HepG2 (cell line): ENCODE data around the gene WSCD1. TPM values are rescaled to one million over a fixed set of nuclear protein-coding genes. Genes with fewer than 3 reads are reported as not detected.

Experiments
- AGO1 ChIP-seq: fragments of 200-400 bp; formaldehyde crosslinking; IDR thresholded peaks from 2 replicates; pipeline ENCODE4 v1.6.1; 2017; ENCODE audit warnings: mild to moderate bottlenecking, low read depth, low read length, moderate library complexity; ENCODE audit not compliant: poor library complexity, severe bottlenecking
- CBX1 ChIP-seq: IDR thresholded peaks from one replicate; pipeline ENCODE4 v1.6.1; 2016; ENCODE audit warnings: antibody characterized with exemption, low read depth
- CSRNP2 ChIP-seq: sonication (generic); formaldehyde crosslinking; conservative IDR thresholded peaks from 2 replicates; pipeline ENCODE4 v1.8.0; 2022; ENCODE audit warnings: low read depth, missing genetic modification reagents
- FOXK2 ChIP-seq: fragments of 450-650 bp; IDR thresholded peaks from 2 replicates; pipeline ENCODE4 v1.6.1; 2016
- GATAD1 ChIP-seq: IDR thresholded peaks from 2 replicates; pipeline ENCODE4 v1.6.1; 2016; ENCODE audit warnings: missing genetic modification reagents, missing compliant biosample characterization
- MEIS2 ChIP-seq: sonication (generic); formaldehyde crosslinking; IDR thresholded peaks from 2 replicates; pipeline ENCODE4 v1.9.0; 2021; ENCODE audit warnings: mild to moderate bottlenecking, missing genetic modification reagents
- NPAS2 ChIP-seq: sonication (generic); formaldehyde crosslinking; IDR thresholded peaks from 2 replicates; pipeline ENCODE4 v1.8.0; 2022; ENCODE audit warnings: mild to moderate bottlenecking, missing genetic modification reagents, borderline replicate concordance
- NR2F1 ChIP-seq, 2 experiments: fragments of 450-650 bp in 1 of 2; formaldehyde crosslinking in 1 of 2; IDR thresholded peaks; 2 replicates each; pipeline versions ENCODE4 v1.5.0 to v1.6.1; 2016 to 2020; ENCODE audit warnings: mild to moderate bottlenecking in 1 of 2, missing compliant biosample characterization in 1 of 2, missing genetic modification reagents in 1 of 2, moderate library complexity in 1 of 2
- ONECUT2 ChIP-seq: sonication (generic); formaldehyde crosslinking; IDR thresholded peaks from 2 replicates; pipeline ENCODE4 v1.4.0; 2020; ENCODE audit warnings: missing genetic modification reagents
- PRDM15 ChIP-seq: sonication (generic); formaldehyde crosslinking; IDR thresholded peaks from 2 replicates; pipeline ENCODE4 v1.4.0; 2020; ENCODE audit warnings: missing genetic modification reagents
- ZC3H4 ChIP-seq: sonication (generic); formaldehyde crosslinking; IDR thresholded peaks from 2 replicates; pipeline ENCODE4 v1.4.0; 2020; ENCODE audit warnings: missing genetic modification reagents, borderline replicate concordance
- ZNF232 ChIP-seq: sonication (generic); formaldehyde crosslinking; IDR thresholded peaks from 2 replicates; pipeline ENCODE4 v1.4.0; 2020; ENCODE audit warnings: missing genetic modification reagents, borderline replicate concordance
- ZNF260 ChIP-seq: sonication (generic); formaldehyde crosslinking; IDR thresholded peaks from 2 replicates; pipeline ENCODE4 v1.4.0; 2020; ENCODE audit warnings: missing genetic modification reagents, low read depth, mild to moderate bottlenecking, borderline replicate concordance
- ZNF264 ChIP-seq: sonication (generic); formaldehyde crosslinking; IDR thresholded peaks from 2 replicates; pipeline ENCODE4 v1.4.0; 2020; ENCODE audit warnings: missing genetic modification reagents
- ZNF761 ChIP-seq: sonication (generic); formaldehyde crosslinking; conservative IDR thresholded peaks from 2 replicates; pipeline ENCODE4 v1.4.0; 2020; ENCODE audit warnings: mild to moderate bottlenecking, missing genetic modification reagents
- ZNF781 ChIP-seq: sonication (generic); formaldehyde crosslinking; IDR thresholded peaks from 2 replicates; pipeline ENCODE4 v1.5.1; 2020; ENCODE audit warnings: borderline replicate concordance, mild to moderate bottlenecking, missing genetic modification reagents; ENCODE audit errors: not compliant biosample characterization
- ZNF879 ChIP-seq: sonication (generic); formaldehyde crosslinking; IDR thresholded peaks from 2 replicates; pipeline ENCODE4 v1.8.1; 2023; ENCODE audit warnings: missing genetic modification reagents
- polyA plus RNA-seq, 8 experiments: library from polyadenylated mRNA; depleted of rRNA in 3 of 8; stranded (reverse) in 7 of 8; unstranded in 1 of 8; fragments of >200 nt; fragmentation: Illumina TruSeq in 4 of 8; extraction: Trizol in 4 of 8; gene quantifications; 2 replicates each; pipeline versions ENCODE4 v1.2.1 to v1.2.3, GENCODE V29; 2011 to 2016; ENCODE audit warnings: low read depth in 4 of 8, missing spikeins in 1 of 8, mixed read lengths in 1 of 8; ENCODE audit not compliant: insufficient read depth in 1 of 8
- total RNA-seq, 5 experiments: library from RNA; depleted of rRNA; stranded (reverse); fragments of >200 nt; fragmentation: Illumina TruSeq; extraction: Trizol; gene quantifications; 2 replicates each; pipeline ENCODE4 v1.2.3, GENCODE V29; 2016; ENCODE audit warnings: low read depth in 1 of 5
- TF ChIP-seq, protein P1 (sequence below): sonication (generic); formaldehyde crosslinking; IDR thresholded peaks from 2 replicates; pipeline ENCODE4 v1.4.0; 2020; ENCODE audit warnings: missing genetic modification reagents, mild to moderate bottlenecking, borderline replicate concordance

WSCD1 gene
- total and polyA plus RNA-seq, 2 of the 13 experiments (the other 11 are each of a cell fraction or from before 2014, with no cell fraction given), result 0.24 to 2.7 TPM

DNA sequence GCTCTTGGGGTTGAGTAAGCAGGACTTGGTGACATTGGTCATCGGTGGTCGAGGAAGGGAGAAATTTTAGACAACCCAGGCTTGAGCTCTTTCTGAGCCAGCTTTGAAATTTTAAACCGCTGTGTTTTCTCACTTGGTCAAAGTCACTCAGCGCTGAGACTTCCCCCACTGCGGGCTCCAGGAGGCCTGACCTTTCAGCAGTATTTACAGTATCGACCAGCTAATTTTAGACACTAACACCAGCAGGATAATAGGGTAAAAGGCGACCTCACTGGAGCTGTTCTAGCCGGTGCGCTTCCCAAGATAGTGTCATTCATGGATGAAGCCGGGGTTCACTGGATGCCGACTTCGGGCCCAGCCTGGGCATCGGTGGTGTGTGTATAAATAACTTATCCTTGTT, 29.7 kb upstream of the WSCD1 start (continued):
- peak; percentile 79 for TF ChIP-seq ONECUT2
- TF ChIP-seq CSRNP2 (CRISPR knock-in tag), result no peak
- TF ChIP-seq NR2F1 (CRISPR knock-in tag; IDR thresholded peaks at IDR 0.05), result peak in 1 of 2 experiments; percentile 23; a peak in 1 of 4 replicates
- no peak for TF ChIP-seq PRDM15 (CRISPR knock-in tag)
- TF ChIP-seq ZNF264 (CRISPR knock-in tag), result no peak
- TF ChIP-seq, protein P1, sequence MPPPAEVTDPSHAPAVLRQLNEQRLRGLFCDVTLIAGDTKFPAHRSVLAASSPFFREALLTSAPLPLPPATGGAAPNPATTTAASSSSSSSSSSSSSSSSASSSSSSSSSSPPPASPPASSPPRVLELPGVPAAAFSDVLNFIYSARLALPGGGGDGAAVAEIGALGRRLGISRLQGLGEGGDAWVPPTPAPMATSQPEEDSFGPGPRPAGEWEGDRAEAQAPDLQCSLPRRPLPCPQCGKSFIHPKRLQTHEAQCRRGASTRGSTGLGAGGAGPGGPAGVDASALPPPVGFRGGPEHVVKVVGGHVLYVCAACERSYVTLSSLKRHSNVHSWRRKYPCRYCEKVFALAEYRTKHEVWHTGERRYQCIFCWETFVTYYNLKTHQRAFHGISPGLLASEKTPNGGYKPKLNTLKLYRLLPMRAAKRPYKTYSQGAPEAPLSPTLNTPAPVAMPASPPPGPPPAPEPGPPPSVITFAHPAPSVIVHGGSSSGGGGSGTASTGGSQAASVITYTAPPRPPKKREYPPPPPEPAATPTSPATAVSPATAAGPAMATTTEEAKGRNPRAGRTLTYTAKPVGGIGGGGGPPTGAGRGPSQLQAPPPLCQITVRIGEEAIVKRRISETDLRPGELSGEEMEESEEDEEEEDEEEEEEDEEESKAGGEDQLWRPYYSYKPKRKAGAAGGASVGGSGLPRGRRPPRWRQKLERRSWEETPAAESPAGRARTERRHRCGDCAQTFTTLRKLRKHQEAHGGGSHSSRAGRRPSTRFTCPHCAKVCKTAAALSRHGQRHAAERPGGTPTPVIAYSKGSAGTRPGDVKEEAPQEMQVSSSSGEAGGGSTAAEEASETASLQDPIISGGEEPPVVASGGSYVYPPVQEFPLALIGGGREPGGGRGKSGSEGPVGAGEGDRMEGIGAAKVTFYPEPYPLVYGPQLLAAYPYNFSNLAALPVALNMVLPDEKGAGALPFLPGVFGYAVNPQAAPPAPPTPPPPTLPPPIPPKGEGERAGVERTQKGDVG (CRISPR knock-in tag), result no peak
- no peak for TF ChIP-seq AGO1
- TF ChIP-seq ZC3H4 (CRISPR knock-in tag), result no peak
- TF ChIP-seq CBX1, result no peak
- no peak for TF ChIP-seq ZNF879 (CRISPR knock-in tag)
- no peak for TF ChIP-seq ZNF781 (CRISPR knock-in tag)
- TF ChIP-seq FOXK2, result no peak
- no peak for TF ChIP-seq NPAS2 (CRISPR knock-in tag)
- no peak for TF ChIP-seq MEIS2 (CRISPR knock-in tag)
- no peak for TF ChIP-seq ZNF232
- TF ChIP-seq ZNF761, result no peak
- TF ChIP-seq GATAD1, result no peak
- TF ChIP-seq ZNF260 (CRISPR knock-in tag), result no peak
